ENCODE results near the gene SNRNP35.
"Not testable (repeated sequence)": the region's sequence is repeated elsewhere in the genome, so short reads cannot be mapped to it uniquely, and the experiment has no call there.

Gene SNRNP35

DNA sequence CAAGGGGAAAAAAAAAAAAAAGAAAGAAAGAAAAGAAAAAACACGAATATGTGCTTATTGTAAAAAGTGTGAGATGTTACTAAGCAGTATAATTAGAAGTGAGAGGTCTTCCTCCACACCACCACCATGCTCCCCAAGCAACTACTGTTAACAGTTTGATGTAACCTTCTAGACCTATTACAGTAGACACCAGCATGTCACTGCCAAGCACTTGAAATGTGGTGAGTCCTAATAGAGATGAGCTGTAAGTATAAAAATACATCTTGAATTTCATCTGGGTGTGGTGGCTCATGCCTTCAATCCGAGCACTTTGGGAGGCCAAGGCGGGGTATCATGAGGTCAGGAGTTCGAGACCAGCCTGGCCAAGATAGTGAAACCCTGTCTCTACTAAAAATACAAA is 8.1 kb upstream of the SNRNP35 start:
- H3K4me1 ChIP-seq (ENCODE audit: control insufficient read depth in 1 of 2, insufficient read depth in 2 of 2, low read length in 2 of 2) = no peaks in the 10 kb centered on the region
- H3K27me3 ChIP-seq (ENCODE audit: control insufficient read depth in 1 of 2, insufficient read depth in 2 of 2, low read length in 2 of 2) = no peaks in the 10 kb centered on the region
- no peak overlapping the region for H3K9ac ChIP-seq (ENCODE audit: low read depth in 1 of 2, low read length in 2 of 2)
- H3K27ac ChIP-seq (ENCODE audit: low read depth, low read length) = no peak overlapping the region
- no peak overlapping the region for H3K4me3 ChIP-seq (ENCODE audit: low read depth in 1 of 2, low read length in 2 of 2)
- no peaks in the 10 kb centered on the region for H3K9me3 ChIP-seq (ENCODE audit: control insufficient read depth in 1 of 2, low read length in 2 of 2)
- no peaks in the 10 kb centered on the region for H3K36me3 ChIP-seq (ENCODE audit: control insufficient read depth in 1 of 2, insufficient read depth in 2 of 2, low read length in 2 of 2)

DNA sequence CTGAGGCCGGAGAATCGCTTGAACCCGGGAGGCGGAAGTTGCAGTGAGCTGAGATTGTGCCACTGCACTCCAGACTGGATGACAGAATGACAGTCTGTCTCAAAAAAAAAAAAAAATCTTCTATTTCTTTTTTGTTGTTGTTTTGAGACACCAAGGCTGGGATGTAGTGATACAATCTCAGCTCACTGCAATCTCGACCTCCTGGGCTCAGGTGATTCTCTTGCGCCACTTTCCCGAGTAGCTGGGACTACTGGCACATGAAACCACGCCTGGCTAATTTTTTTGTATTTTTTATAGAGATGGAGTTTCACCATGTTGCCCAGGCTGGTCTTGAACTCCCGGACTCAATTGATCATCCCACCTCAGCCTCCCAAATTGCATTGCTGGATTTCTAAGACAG is 7.3 kb upstream of the SNRNP35 start:
- Histone ChIP-seq H3K36me3 (ENCODE audit: control insufficient read depth in 1 of 2, insufficient read depth in 2 of 2, low read length in 2 of 2) (no peaks in the 10 kb centered on the region), H3K27ac (ENCODE audit: low read depth, low read length) (no peak overlapping the region), H3K27me3 (ENCODE audit: control insufficient read depth in 1 of 2, insufficient read depth in 2 of 2, low read length in 2 of 2) (no peaks in the 10 kb centered on the region), H3K9ac (ENCODE audit: low read depth in 1 of 2, low read length in 2 of 2) (no peak overlapping the region), H3K9me3 (ENCODE audit: control insufficient read depth in 1 of 2, low read length in 2 of 2) (no peaks in the 10 kb centered on the region), H3K4me1 (ENCODE audit: control insufficient read depth in 1 of 2, insufficient read depth in 2 of 2, low read length in 2 of 2) (no peaks in the 10 kb centered on the region), H3K4me3 (ENCODE audit: low read depth in 1 of 2, low read length in 2 of 2) (no peak overlapping the region)

DNA sequence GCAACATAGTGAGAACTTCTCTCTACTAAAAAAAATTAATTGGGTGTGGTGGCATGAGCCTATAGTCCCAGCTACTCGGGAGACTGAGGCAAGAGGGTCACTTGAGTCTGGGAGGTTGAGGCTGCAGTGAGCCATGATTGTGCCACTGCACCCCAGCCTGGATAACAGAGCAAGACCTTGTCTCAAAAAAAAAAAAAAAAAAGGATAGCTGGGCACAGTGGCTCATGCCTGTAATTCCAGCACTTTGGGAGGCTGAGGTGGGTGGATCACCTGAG is 5.7 kb upstream of the SNRNP35 start:
- H3K4me1 ChIP-seq (ENCODE audit: control insufficient read depth in 1 of 2, insufficient read depth in 2 of 2, low read length in 2 of 2); H3K9me3 ChIP-seq (ENCODE audit: control insufficient read depth in 1 of 2, low read length in 2 of 2); H3K27me3 ChIP-seq (ENCODE audit: control insufficient read depth in 1 of 2, insufficient read depth in 2 of 2, low read length in 2 of 2); H3K9ac ChIP-seq (ENCODE audit: low read depth in 1 of 2, low read length in 2 of 2); H3K27ac ChIP-seq (ENCODE audit: low read depth, low read length); H3K4me3 ChIP-seq (ENCODE audit: low read depth in 1 of 2, low read length in 2 of 2); H3K36me3 ChIP-seq (ENCODE audit: control insufficient read depth in 1 of 2, insufficient read depth in 2 of 2, low read length in 2 of 2): not testable (repeated sequence)

DNA sequence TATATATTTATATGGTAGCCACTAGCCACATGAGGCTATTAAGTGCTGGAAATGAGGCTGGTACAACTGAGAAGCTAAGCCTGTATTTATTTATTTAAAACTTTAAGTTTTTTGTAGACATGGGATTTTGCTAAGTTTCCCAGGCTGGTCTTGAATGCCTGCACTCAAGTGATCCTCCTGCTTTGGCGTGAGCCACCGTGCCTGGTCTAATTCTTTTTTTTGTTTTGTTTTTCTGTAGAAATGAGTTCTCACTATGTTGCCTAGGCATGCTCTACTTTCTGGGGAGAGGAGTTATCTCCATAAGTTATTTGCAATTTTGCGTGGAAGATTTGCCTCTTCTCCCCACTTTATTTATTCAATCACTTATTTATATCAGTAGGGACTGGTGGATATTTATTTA is 4.8 kb upstream of the SNRNP35 start:
- Histone ChIP-seq H3K9ac (ENCODE audit: low read depth in 1 of 2, low read length in 2 of 2) (no peak overlapping the region), H3K4me1 (ENCODE audit: control insufficient read depth in 1 of 2, insufficient read depth in 2 of 2, low read length in 2 of 2) (no peaks in the 10 kb centered on the region), H3K9me3 (ENCODE audit: control insufficient read depth in 1 of 2, low read length in 2 of 2) (no peaks in the 10 kb centered on the region), H3K27ac (ENCODE audit: low read depth, low read length) (no peak overlapping the region), H3K36me3 (ENCODE audit: control insufficient read depth in 1 of 2, insufficient read depth in 2 of 2, low read length in 2 of 2) (no peaks in the 10 kb centered on the region), H3K4me3 (ENCODE audit: low read depth in 1 of 2, low read length in 2 of 2) (no peak overlapping the region), H3K27me3 (ENCODE audit: control insufficient read depth in 1 of 2, insufficient read depth in 2 of 2, low read length in 2 of 2) (no peaks in the 10 kb centered on the region)

DNA sequence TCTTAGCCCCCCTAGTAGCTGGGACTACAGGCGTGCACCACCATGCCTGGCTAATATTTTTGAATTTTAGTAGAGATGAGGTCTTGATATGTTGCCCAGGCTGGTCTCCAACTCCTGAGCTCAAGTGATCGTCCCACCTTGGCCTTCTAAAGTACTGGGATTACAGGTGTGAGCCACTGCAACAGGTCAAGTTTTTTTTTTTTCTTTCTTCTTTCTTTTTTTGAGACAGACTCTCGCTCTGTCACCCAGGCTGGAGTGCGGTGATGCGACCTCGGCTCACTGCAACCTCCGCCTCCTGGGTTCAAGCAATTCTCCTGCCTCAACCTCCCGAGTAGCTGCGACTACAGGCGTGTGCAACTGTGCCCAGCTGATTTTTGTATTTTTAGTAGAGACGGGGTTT is 5.2 kb downstream of the SNRNP35 start:
- H3K27me3 ChIP-seq (ENCODE audit: control insufficient read depth in 1 of 2, insufficient read depth in 2 of 2, low read length in 2 of 2); H3K9me3 ChIP-seq (ENCODE audit: control insufficient read depth in 1 of 2, low read length in 2 of 2); H3K9ac ChIP-seq (ENCODE audit: low read depth in 1 of 2, low read length in 2 of 2); H3K4me3 ChIP-seq (ENCODE audit: low read depth in 1 of 2, low read length in 2 of 2); H3K27ac ChIP-seq (ENCODE audit: low read depth, low read length); H3K4me1 ChIP-seq (ENCODE audit: control insufficient read depth in 1 of 2, insufficient read depth in 2 of 2, low read length in 2 of 2): not testable (repeated sequence)
- peaks cover 21 to 26% of the 10 kb centered on the region in 2 donors for H3K36me3 ChIP-seq (ENCODE audit: control insufficient read depth in 1 of 2, insufficient read depth in 2 of 2, low read length in 2 of 2)

DNA sequence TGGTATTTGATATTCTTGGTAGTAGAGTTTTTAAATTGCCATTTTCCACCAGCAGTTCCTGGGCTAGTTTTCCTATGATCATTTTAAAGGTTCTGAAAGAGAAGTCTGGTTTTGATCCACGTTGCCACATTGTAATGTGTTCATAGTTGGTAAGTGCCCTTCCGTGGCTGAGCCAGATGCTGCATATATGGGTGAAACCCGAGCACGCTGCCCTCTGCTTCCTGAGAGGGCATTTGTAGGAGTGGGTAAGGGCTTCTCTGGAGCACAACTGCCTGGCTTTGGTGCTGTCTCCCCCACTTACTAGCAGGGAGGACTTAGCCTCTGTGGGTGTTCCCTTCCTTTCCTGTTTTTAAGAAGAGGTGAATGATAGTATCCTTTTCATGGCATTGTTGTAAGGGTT is 7.1 kb downstream of the SNRNP35 start:
- no peak overlapping the region for H3K27ac ChIP-seq (ENCODE audit: low read depth, low read length)
- no peaks in the 10 kb centered on the region for H3K9me3 ChIP-seq (ENCODE audit: control insufficient read depth in 1 of 2, low read length in 2 of 2)
- H3K36me3 ChIP-seq (ENCODE audit: control insufficient read depth in 1 of 2, insufficient read depth in 2 of 2, low read length in 2 of 2) = peaks cover 21 to 26% of the 10 kb centered on the region in 2 donors

DNA sequence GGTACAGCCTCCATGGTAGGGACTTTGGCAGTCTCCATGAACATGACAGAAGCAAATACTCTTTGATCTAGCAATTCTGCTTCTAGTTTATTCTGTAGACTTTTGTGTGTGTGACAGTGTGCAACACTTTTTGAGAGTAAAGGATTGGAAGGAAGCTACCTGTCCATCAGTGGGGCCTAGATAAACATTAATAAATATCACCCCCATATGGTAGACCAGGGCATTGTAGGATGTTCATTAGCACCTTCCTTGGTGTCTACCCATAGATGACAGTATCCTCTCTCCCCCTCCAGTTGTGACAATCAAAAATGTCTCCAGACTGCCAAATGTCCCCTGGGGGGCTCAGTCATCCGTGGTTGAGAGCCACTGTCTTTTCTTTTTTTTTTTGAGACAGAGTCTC is 10.8 kb downstream of the SNRNP35 start:
- peaks cover 32 to 46% of the 10 kb centered on the region in 2 donors for H3K36me3 ChIP-seq (ENCODE audit: control insufficient read depth in 1 of 2, insufficient read depth in 2 of 2, low read length in 2 of 2)
- no peak overlapping the region for H3K4me3 ChIP-seq (ENCODE audit: low read depth in 1 of 2, low read length in 2 of 2)
- H3K27me3 ChIP-seq (ENCODE audit: control insufficient read depth in 1 of 2, insufficient read depth in 2 of 2, low read length in 2 of 2) = no peaks in the 10 kb centered on the region
- no peak overlapping the region for H3K9ac ChIP-seq (ENCODE audit: low read depth in 1 of 2, low read length in 2 of 2)
- no peaks in the 10 kb centered on the region for H3K4me1 ChIP-seq (ENCODE audit: control insufficient read depth in 1 of 2, insufficient read depth in 2 of 2, low read length in 2 of 2)
- H3K27ac ChIP-seq (ENCODE audit: low read depth, low read length) = no peak overlapping the region
- no peaks in the 10 kb centered on the region for H3K9me3 ChIP-seq (ENCODE audit: control insufficient read depth in 1 of 2, low read length in 2 of 2)

More for the DNA sequence above, 7.1 kb downstream of the SNRNP35 start:
- no peak overlapping the region for H3K4me3 ChIP-seq (ENCODE audit: low read depth in 1 of 2, low read length in 2 of 2)
- no peaks in the 10 kb centered on the region for H3K4me1 ChIP-seq (ENCODE audit: control insufficient read depth in 1 of 2, insufficient read depth in 2 of 2, low read length in 2 of 2)
- no peak overlapping the region for H3K9ac ChIP-seq (ENCODE audit: low read depth in 1 of 2, low read length in 2 of 2)
- H3K27me3 ChIP-seq (ENCODE audit: control insufficient read depth in 1 of 2, insufficient read depth in 2 of 2, low read length in 2 of 2) = no peaks in the 10 kb centered on the region

DNA sequence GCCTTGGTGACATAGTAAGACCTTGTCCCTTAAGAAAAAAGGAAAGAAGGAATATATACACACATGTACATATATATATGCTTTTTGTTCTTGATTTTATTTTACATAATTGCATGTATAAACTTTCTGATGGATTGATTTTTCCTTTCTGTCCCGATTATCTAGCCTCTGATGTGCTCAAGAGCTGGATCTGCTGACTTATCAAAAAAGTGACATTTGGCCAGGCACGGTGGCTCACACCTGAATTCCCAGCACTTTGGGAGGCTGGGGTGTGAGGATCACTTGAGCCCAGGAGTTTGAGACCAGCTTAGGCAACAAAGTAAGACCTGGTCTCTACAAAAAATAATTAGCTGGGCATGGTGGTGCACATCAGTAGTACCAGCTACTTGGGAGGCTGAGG is 12.0 kb downstream of the SNRNP35 start:
- Histone ChIP-seq H3K36me3 (ENCODE audit: control insufficient read depth in 1 of 2, insufficient read depth in 2 of 2, low read length in 2 of 2) (peaks cover 27 to 40% of the 10 kb centered on the region in 2 donors), H3K27ac (ENCODE audit: low read depth, low read length) (no peak overlapping the region), H3K27me3 (ENCODE audit: control insufficient read depth in 1 of 2, insufficient read depth in 2 of 2, low read length in 2 of 2) (no peaks in the 10 kb centered on the region), H3K9ac (ENCODE audit: low read depth in 1 of 2, low read length in 2 of 2) (no peak overlapping the region), H3K9me3 (ENCODE audit: control insufficient read depth in 1 of 2, low read length in 2 of 2) (no peaks in the 10 kb centered on the region), H3K4me1 (ENCODE audit: control insufficient read depth in 1 of 2, insufficient read depth in 2 of 2, low read length in 2 of 2) (no peaks in the 10 kb centered on the region), H3K4me3 (ENCODE audit: low read depth in 1 of 2, low read length in 2 of 2) (no peak overlapping the region)

DNA sequence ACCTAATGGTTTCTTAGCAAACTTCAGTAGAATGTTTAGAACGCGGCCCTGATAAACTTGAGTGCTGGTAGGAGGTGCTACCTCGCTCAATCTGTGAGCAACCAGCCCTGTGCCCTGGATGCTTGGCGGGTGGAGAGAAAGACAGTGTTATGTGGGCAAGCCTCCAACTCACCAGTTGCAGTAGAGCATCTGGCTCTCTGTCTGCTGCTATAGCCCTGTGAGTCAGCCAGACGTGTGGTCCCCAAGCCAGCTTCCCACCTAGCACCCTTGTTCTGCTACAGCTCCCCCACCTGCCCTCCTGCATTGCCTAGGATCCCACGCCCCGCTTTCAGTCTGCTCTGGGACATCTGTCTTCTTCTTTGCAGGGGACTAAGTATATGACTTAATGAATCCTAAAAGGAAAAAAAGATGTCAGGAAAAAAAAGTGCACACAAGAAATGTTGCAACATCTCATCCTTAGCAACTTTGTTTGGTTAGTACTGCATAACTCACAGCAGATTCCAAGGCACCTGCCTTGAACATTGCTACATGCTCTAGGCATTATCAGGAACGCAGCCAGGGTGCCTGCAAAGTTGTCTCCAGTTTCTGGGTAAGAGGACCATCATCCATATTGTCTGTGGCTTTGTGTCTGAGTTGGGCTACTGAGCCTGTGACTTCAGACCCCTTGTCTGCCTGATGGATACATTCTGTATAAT is 13.6 kb downstream of the SNRNP35 start:
- no peak overlapping the region for H3K4me3 ChIP-seq (ENCODE audit: low read depth in 1 of 2, low read length in 2 of 2)
- H3K27me3 ChIP-seq (ENCODE audit: control insufficient read depth in 1 of 2, insufficient read depth in 2 of 2, low read length in 2 of 2) = no peaks in the 10 kb centered on the region
- no peak overlapping the region for H3K27ac ChIP-seq (ENCODE audit: low read depth, low read length)
- H3K36me3 ChIP-seq (ENCODE audit: control insufficient read depth in 1 of 2, insufficient read depth in 2 of 2, low read length in 2 of 2) = peaks cover 13 to 25% of the 10 kb centered on the region in 2 donors
- no peak overlapping the region for H3K9ac ChIP-seq (ENCODE audit: low read depth in 1 of 2, low read length in 2 of 2)
- no peaks in the 10 kb centered on the region for H3K4me1 ChIP-seq (ENCODE audit: control insufficient read depth in 1 of 2, insufficient read depth in 2 of 2, low read length in 2 of 2)
- H3K9me3 ChIP-seq (ENCODE audit: control insufficient read depth in 1 of 2, low read length in 2 of 2) = no peaks in the 10 kb centered on the region

DNA sequence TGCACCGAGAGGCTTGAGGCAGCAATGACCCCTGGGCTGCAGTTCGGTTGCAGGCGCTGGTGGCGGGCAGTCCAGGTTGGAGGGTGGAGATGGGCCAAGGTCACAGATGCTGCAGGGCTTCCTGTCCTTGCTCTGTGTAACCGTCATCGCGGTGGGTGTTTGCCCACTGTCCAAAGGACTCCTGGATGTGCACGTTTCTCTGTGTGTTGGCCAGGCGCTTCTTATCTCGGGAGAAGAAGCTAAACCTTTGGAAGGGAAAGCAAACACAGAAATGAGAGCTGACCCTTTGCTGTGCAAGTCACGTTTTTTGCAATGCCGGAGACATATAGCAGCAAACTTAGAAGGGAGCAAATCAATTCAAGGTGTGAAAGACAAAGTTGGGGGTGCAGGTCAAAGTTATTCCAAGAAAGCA is 14.5 kb downstream of the SNRNP35 start:
- Histone ChIP-seq H3K36me3 (ENCODE audit: control insufficient read depth in 1 of 2, insufficient read depth in 2 of 2, low read length in 2 of 2) (peaks cover 11 to 24% of the 10 kb centered on the region in 2 donors), H3K4me1 (ENCODE audit: control insufficient read depth in 1 of 2, insufficient read depth in 2 of 2, low read length in 2 of 2) (no peaks in the 10 kb centered on the region), H3K9me3 (ENCODE audit: control insufficient read depth in 1 of 2, low read length in 2 of 2) (no peaks in the 10 kb centered on the region), H3K27ac (ENCODE audit: low read depth, low read length) (no peak overlapping the region), H3K9ac (ENCODE audit: low read depth in 1 of 2, low read length in 2 of 2) (no peak overlapping the region), H3K4me3 (ENCODE audit: low read depth in 1 of 2, low read length in 2 of 2) (no peak overlapping the region), H3K27me3 (ENCODE audit: control insufficient read depth in 1 of 2, insufficient read depth in 2 of 2, low read length in 2 of 2) (no peaks in the 10 kb centered on the region)

Measured in duodenal mucosa (tissue), 2 donors.